Calu3 (cell line): ENCODE data around the gene LAMC1. TPM values are rescaled to one million over a fixed set of nuclear protein-coding genes. Genes with fewer than 3 reads are reported as not detected.

Experiments used
- BruUV-seq: library from RNA; stranded (reverse); fragments of 400-500 nt; replicated peaks from 2 replicates; lab custom pipeline; 2021; lab: Mats Ljungman, UMichigan
- CTCF ChIA-PET: fragments of 300-600 bp; sonication (Branson Sonifier 250); formaldehyde crosslinking; loops from one replicate; lab custom pipeline; 2022; ENCODE audit warnings: antibody characterized with exemption; lab: Charles Lee
- DNase-seq: peaks from one replicate; pipeline ENCODE4 v3.0.0; 2022
- H3K27ac Mint-ChIP-seq: one replicate; pipeline ENCODE4 v1.8.0; 2022; ENCODE audit warnings: mixed read lengths; ENCODE audit not compliant: unreplicated experiment
- H3K27me3 Mint-ChIP-seq: one replicate; pipeline ENCODE4 v1.8.0; 2022; ENCODE audit warnings: mixed read lengths; ENCODE audit not compliant: unreplicated experiment
- H3K36me3 Mint-ChIP-seq: one replicate; pipeline ENCODE4 v1.8.0; 2022; ENCODE audit warnings: mild to moderate bottlenecking, moderate library complexity, mixed read lengths; ENCODE audit not compliant: insufficient read depth, unreplicated experiment
- H3K4me1 Mint-ChIP-seq: one replicate; pipeline ENCODE4 v1.8.0; 2022; ENCODE audit warnings: mild to moderate bottlenecking, low read depth, mixed read lengths; ENCODE audit not compliant: unreplicated experiment
- H3K4me3 Mint-ChIP-seq: one replicate; pipeline ENCODE4 v1.8.0; 2022; ENCODE audit warnings: mild to moderate bottlenecking, low read depth, moderate library complexity, mixed read lengths; ENCODE audit not compliant: unreplicated experiment
- H3K9me3 Mint-ChIP-seq: one replicate; pipeline ENCODE4 v1.8.0; 2022; ENCODE audit warnings: low read depth, mixed read lengths; ENCODE audit not compliant: unreplicated experiment
- CTCF ChIP-seq: fragments of 200-600 bp; IDR thresholded peaks from one replicate; pipeline ENCODE4 v1.8.0; 2022; ENCODE audit warnings: antibody characterized with exemption; ENCODE audit not compliant: unreplicated experiment
- intact Hi-C: fragments of 100-400 bp; cut with micrococcal nuclease; formaldehyde crosslinking; loops from one replicate; pipeline ENCODE4 v1.10.0; 2022; ENCODE audit not compliant: unreplicated experiment
- total RNA-seq: library from RNA; stranded (reverse); gene quantifications from 2 replicates; pipeline ENCODE4 v1.2.3, GENCODE V29; 2022

The LAMC1 gene
- total RNA-seq, 1 experiment from 2014 or later: 579 TPM

- CTCF ChIA-PET: interaction anchor here (0.9 kb wide), 1 partner anchor 14 kb away, joined by 3 read pairs; no protein-coding TSS in a partner anchor
- no peak for DNase-seq
- H3K27ac Mint-ChIP-seq: no peak overlapping the region
These were observed 91.2 kb downstream of the LAMC1 start for GRCh38 chr1:183114441-183114840.

GRCh38 chr1:183116416-183116815 is 93.2 kb downstream of the LAMC1 start:
- Mint-ChIP-seq H3K4me1 (no peaks in the 10 kb centered on the region), H3K27me3 (no peaks in the 10 kb centered on the region), H3K4me3 (no peak overlapping the region), H3K36me3 (peaks cover 73% of the 10 kb centered on the region), H3K9me3 (no peaks in the 10 kb centered on the region), H3K27ac (no peak overlapping the region)
- TF ChIP-seq CTCF: no peak
- intact Hi-C loops: no loop called here
- no peak for DNase-seq
- CTCF ChIA-PET: interaction anchor here (0.6 to 0.7 kb wide), 2 partner anchors 134 to 276 kb away, joined by 3 to 4 read pairs; no protein-coding TSS in a partner anchor
- no TSS peak for BruUV-seq

More at GRCh38 chr1:183114441-183114840, 91.2 kb downstream of the LAMC1 start:
- intact Hi-C loops: no loop called here
- H3K4me3 Mint-ChIP-seq: no peak overlapping the region
- TF ChIP-seq CTCF: no peak
- no peaks in the 10 kb centered on the region for H3K9me3 Mint-ChIP-seq
- no TSS peak for BruUV-seq
- no peaks in the 10 kb centered on the region for H3K4me1 Mint-ChIP-seq
- peaks cover 75% of the 10 kb centered on the region for H3K36me3 Mint-ChIP-seq
- H3K27me3 Mint-ChIP-seq: no peaks in the 10 kb centered on the region

- Mint-ChIP-seq H3K4me3 (no peak overlapping the region), H3K36me3 (peaks cover 73% of the 10 kb centered on the region), H3K9me3 (no peaks in the 10 kb centered on the region), H3K4me1 (no peaks in the 10 kb centered on the region), H3K27me3 (no peaks in the 10 kb centered on the region), H3K27ac (no peak overlapping the region)
- TF ChIP-seq CTCF: no peak
- CTCF ChIA-PET: no interaction called here
- no peak for DNase-seq
- no TSS peak for BruUV-seq
- intact Hi-C loops: no loop called here
These were observed 98.4 kb downstream of the LAMC1 start for GRCh38 chr1:183121609-183122008.

- H3K36me3 Mint-ChIP-seq: peaks cover 72% of the 10 kb centered on the region
- DNase-seq: no peak
- H3K9me3 Mint-ChIP-seq: no peaks in the 10 kb centered on the region
- no peaks in the 10 kb centered on the region for H3K27me3 Mint-ChIP-seq
- intact Hi-C loops: no loop called here
- no peaks in the 10 kb centered on the region for H3K4me1 Mint-ChIP-seq
- no peak overlapping the region for H3K27ac Mint-ChIP-seq
- CTCF ChIA-PET: no interaction called here
- H3K4me3 Mint-ChIP-seq: no peak overlapping the region
- BruUV-seq: no TSS peak
- no peak for TF ChIP-seq CTCF
These were observed 101.0 kb downstream of the LAMC1 start for GRCh38 chr1:183124259-183124658.
